Eye (tissue), 1 donor: ENCODE data around the gene TRMT2A.

ENCODE experiments used
- DNase-seq: peaks from one replicate; pipeline ENCODE4 v3.0.0-alpha.2; 2015

TRMT2A gene

GRCh38 chr22:20062043-20062765, 54.8 kb downstream of the TRMT2A start:
- no peak for DNase-seq
